Cardiac muscle cell (in vitro differentiated cells and primary cell): ENCODE data around the gene NFKBIZ. TPM values are rescaled to one million over a fixed set of nuclear protein-coding genes. Genes with fewer than 3 reads are reported as not detected.

Experiments
- DNase-seq, 2 donors: peaks; one replicate each; pipeline versions ENCODE4 v3.0.0 to v3.0.0-alpha.2; 2010 to 2017; ENCODE audit warnings: low read depth in 1 of 2, low spot score in 1 of 2
- H3K27ac ChIP-seq: fragments of 200-600 bp; sonication (generic); 2 replicates; pipeline ENCODE4 v1.5.1; 2016
- H3K27me3 ChIP-seq: fragments of 200-600 bp; sonication (generic); 2 replicates; pipeline ENCODE4 v1.6.0; 2016; ENCODE audit warnings: control low read depth
- H3K36me3 ChIP-seq: fragments of 200-600 bp; sonication (generic); 2 replicates; pipeline ENCODE4 v1.5.1; 2016; ENCODE audit warnings: control low read depth
- H3K4me1 ChIP-seq: fragments of 200-600 bp; sonication (generic); 2 replicates; pipeline ENCODE4 v1.8.1; 2017; ENCODE audit warnings: low read depth, mild to moderate bottlenecking, mixed run types
- H3K4me3 ChIP-seq: fragments of 200-600 bp; sonication (generic); 2 replicates; pipeline ENCODE4 v1.5.1; 2016; ENCODE audit warnings: mild to moderate bottlenecking
- H3K9me3 ChIP-seq: fragments of 200-600 bp; sonication (generic); 2 replicates; pipeline ENCODE4 v1.5.1; 2017; ENCODE audit warnings: low read depth, mild to moderate bottlenecking, control low read depth
- polyA plus RNA-seq: library from polyadenylated mRNA; unstranded; fragments of >200 nt; fragmentation: Nextera tagmentation; extraction: Ambion mirVana; gene quantifications from 2 replicates; pipeline ENCODE4 v1.2.1, GENCODE V29; 2016
- total RNA-seq: library from RNA; depleted of rRNA; stranded (reverse); fragments of >200 nt; gene quantifications from 2 replicates; pipeline ENCODE4 v1.2.3, GENCODE V29; 2016
- TF ChIP-seq, protein P1 (sequence below): IDR thresholded peaks from 2 replicates; pipeline ENCODE4 v1.5.1; 2012; ENCODE audit warnings: low read depth, mild to moderate bottlenecking, low read length

Gene NFKBIZ
- total and polyA plus RNA-seq, 2 experiments from 2014 or later = 15.4 to 86.5 TPM

DNA sequence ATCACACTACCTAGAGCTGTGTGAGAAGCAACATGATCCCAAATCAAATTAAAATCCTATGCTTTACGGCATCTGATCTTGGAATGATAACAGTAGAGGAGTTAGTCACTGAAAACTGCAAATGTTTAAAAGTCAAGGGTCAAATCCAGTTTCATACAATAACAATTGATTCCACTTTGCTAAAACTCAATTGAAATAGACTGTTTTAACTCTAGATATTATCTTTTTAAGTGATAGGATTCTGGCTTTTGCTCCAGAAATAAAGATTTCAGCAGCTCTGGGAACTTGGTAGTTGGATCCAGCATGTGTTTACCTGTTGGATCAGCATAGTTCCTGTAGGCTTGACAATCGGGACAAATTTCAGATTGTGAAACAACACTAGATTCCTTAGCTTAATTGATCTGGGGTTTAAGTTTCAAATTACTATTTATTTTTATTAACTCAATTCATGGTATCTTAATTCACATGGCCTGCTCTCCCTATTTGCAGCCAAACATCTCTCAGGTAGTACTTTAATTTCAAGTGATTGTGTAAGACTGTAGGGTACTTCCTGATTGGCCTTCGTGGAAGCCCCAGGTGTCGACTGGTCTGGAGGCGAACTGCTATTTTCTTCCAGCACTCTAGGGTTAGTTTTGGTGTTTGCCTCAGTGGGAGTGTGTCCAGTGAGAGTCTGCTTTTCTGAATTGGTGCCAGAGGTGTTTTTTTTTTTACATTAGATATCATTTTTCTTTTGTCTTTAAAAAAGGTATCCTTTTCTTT is 16.6 kb downstream of the NFKBIZ start:
- TF ChIP-seq, protein P1, sequence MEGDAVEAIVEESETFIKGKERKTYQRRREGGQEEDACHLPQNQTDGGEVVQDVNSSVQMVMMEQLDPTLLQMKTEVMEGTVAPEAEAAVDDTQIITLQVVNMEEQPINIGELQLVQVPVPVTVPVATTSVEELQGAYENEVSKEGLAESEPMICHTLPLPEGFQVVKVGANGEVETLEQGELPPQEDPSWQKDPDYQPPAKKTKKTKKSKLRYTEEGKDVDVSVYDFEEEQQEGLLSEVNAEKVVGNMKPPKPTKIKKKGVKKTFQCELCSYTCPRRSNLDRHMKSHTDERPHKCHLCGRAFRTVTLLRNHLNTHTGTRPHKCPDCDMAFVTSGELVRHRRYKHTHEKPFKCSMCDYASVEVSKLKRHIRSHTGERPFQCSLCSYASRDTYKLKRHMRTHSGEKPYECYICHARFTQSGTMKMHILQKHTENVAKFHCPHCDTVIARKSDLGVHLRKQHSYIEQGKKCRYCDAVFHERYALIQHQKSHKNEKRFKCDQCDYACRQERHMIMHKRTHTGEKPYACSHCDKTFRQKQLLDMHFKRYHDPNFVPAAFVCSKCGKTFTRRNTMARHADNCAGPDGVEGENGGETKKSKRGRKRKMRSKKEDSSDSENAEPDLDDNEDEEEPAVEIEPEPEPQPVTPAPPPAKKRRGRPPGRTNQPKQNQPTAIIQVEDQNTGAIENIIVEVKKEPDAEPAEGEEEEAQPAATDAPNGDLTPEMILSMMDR = no peak
- Histone ChIP-seq H3K36me3 (peaks cover 6% of the 10 kb centered on the region), H3K27me3 (no peaks in the 10 kb centered on the region), H3K4me3 (no peak overlapping the region), H3K9me3 (no peaks in the 10 kb centered on the region), H3K4me1 (peaks cover 41% of the 10 kb centered on the region), H3K27ac (peak overlapping the region; percentile 0)
- DNase-seq = peak in 1 of 2 donors; percentile 9

DNA sequence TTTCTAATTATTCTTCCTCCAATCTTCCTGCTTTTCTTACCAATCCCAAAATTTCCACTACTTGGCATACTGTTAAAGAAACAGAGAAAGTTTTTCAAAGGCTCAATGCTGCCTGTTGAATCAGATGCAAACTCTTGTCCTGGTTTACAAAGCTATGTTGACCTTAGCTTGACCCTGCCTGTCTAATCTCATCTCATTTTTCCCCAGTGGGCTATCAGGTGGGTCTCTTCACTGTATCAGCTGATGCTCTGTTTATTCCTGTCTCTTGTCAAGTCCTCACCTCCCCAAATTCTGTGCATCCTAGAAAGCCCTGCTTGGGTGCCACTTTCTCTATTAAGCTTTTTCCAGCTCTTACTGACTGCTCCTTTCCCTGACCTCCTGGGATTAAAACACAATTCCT is 18.2 kb downstream of the NFKBIZ start:
- H3K4me3 ChIP-seq = no peak overlapping the region
- DNase-seq = peak in 1 of 2 donors; percentile 66
- no peaks in the 10 kb centered on the region for H3K27me3 ChIP-seq
- H3K4me1 ChIP-seq = peaks cover 41% of the 10 kb centered on the region
- TF ChIP-seq, protein P1 = no peak
- peak overlapping the region; percentile 81 for H3K27ac ChIP-seq
- H3K9me3 ChIP-seq = no peaks in the 10 kb centered on the region
- H3K36me3 ChIP-seq = no peaks in the 10 kb centered on the region

DNA sequence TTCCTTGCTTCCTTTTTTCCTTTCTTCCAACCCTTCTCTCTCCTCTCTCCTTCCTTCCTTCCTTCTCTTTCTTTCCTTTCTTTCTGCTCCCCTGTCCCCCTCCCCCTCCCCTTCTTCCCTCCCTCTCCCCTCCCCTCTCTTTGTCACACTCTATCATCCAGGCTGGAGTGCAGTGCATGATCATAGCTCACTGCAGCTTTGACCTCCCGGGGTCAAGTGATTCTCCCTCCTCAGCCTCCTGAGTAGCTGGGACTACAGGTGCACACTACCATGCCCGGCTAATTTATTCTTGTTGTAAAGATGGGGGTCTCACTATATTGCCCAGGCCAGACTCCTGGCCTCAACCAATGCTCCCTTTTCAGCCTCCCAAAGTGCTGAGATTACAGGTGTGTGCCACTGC is 18.7 kb downstream of the NFKBIZ start:
- Histone ChIP-seq H3K36me3 (no peaks in the 10 kb centered on the region), H3K4me1 (peaks cover 41% of the 10 kb centered on the region), H3K27me3 (no peaks in the 10 kb centered on the region), H3K4me3 (no peak overlapping the region), H3K27ac (peak overlapping the region; percentile 81), H3K9me3 (no peaks in the 10 kb centered on the region)
- TF ChIP-seq, protein P1 = no peak
- DNase-seq = no peak

DNA sequence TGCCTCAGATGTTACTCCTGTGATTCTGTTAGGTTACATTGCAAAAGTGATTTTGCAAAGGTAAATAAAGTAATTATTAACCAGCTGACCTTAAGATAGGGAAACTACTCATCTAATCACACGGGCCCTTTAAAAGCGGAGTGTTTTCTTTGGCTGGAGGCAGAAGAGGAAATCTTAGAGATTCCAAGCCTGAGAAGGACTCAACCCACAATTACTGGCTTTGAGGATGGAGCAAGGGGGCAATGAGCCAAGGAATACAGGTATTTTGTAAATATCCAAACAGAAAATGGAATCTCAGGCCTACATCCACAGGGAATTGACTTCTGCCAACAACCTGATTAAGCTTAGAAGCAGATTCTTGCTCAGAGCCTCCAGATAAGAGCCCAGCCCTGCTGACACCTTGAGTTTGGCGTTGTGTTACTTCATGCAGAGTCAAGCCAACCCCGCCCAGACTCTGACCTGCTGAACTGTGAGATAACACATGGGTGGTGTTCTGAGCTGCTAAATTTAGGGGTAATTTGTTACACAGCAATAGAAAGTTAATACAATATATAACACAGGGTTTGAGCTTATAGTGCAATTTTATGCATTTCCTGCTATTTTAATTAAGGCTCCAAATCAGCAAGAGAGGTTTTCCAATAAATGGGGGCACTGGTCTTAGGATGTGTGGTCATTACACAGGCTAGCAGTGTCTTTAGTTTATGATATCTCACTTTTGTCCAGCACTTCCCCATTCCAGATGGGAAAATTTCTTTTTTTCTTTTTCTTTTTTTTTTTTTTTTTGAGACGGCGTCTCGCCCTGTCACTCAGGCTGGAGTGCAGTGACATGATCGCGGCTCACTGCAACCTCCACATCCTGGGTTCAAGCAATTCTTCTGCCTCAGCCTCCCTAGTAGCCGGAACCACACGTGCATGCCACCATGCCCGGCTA is 19.5 kb downstream of the NFKBIZ start:
- TF ChIP-seq, protein P1 = no peak
- H3K27ac ChIP-seq = peak overlapping the region; percentile 81
- no peak overlapping the region for H3K4me3 ChIP-seq
- DNase-seq = peak in 1 of 2 donors; percentile 68
- no peaks in the 10 kb centered on the region for H3K9me3 ChIP-seq
- peaks cover 47% of the 10 kb centered on the region for H3K4me1 ChIP-seq
- H3K36me3 ChIP-seq = no peaks in the 10 kb centered on the region
- H3K27me3 ChIP-seq = no peaks in the 10 kb centered on the region

DNA sequence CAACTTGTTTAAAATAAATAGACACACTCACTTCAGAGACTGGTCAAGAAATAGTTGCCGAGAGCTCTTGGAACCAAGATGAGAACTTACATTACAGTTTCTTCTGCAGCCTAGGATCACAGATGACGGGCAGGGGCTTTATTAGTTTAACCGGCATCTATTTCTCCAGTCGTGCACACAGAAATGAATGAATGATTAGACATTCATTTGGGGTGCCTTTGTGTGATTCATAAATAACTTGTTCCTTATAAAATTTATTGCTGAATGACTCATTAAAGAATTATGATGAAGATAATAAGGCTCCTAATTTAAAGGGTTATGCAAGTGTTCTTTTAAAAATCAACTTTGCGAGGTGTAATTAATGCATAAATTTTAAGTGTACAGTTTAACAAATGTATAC is 20.8 kb downstream of the NFKBIZ start:
- no peak for DNase-seq
- Histone ChIP-seq H3K4me1 (peaks cover 44% of the 10 kb centered on the region), H3K27me3 (no peaks in the 10 kb centered on the region), H3K36me3 (no peaks in the 10 kb centered on the region), H3K4me3 (no peak overlapping the region), H3K27ac (no peak overlapping the region), H3K9me3 (no peaks in the 10 kb centered on the region)
- TF ChIP-seq, protein P1 = no peak
